ENCODE data around the gene NBPF3.

NBPF3 gene

GRCh38 chr1:21524220-21524619 lies 84.3 kb downstream of the NBPF3 start:
- no peak for ATAC-seq

GRCh38 chr1:21524686-21525339 lies 84.9 kb downstream of the NBPF3 start:
- TF ChIP-seq RARB (CRISPR knock-in tag; IDR thresholded peaks at IDR 0.05) (no peak), TSHZ2 (CRISPR knock-in tag; IDR thresholded peaks at IDR 0.05) (no peak), CREB5 (CRISPR knock-in tag; IDR thresholded peaks at IDR 0.05; ENCODE audit: low read depth) (no peak), TOX (CRISPR knock-in tag; IDR thresholded peaks at IDR 0.05; ENCODE audit: borderline replicate concordance) (no peak), TCF4 (CRISPR knock-in tag; IDR thresholded peaks at IDR 0.05; ENCODE audit: borderline replicate concordance) (no peak), ZFP30 (CRISPR knock-in tag; IDR thresholded peaks at IDR 0.05) (no peak)
- no peak for ATAC-seq

More at GRCh38 chr1:21524220-21524619, 84.3 kb downstream of the NBPF3 start:
- no peak for TF ChIP-seq ZNF8 (CRISPR knock-in tag; IDR thresholded peaks at IDR 0.05)
- no peak for TF ChIP-seq ZNF70 (CRISPR knock-in tag; IDR thresholded peaks at IDR 0.05)

- ATAC-seq: no peak
- TF ChIP-seq POU6F1 (CRISPR knock-in tag; IDR thresholded peaks at IDR 0.05; ENCODE audit: borderline replicate concordance, low read depth) (no peak), ZFP3 (CRISPR knock-in tag; IDR thresholded peaks at IDR 0.05) (no peak), TCF4 (CRISPR knock-in tag; IDR thresholded peaks at IDR 0.05; ENCODE audit: borderline replicate concordance) (no peak), CREB5 (CRISPR knock-in tag; IDR thresholded peaks at IDR 0.05; ENCODE audit: low read depth) (no peak), ZNF70 (CRISPR knock-in tag; IDR thresholded peaks at IDR 0.05) (no peak)
Measured at GRCh38 chr1:21525340-21525717, 85.4 kb downstream of the NBPF3 start.

- ATAC-seq: no peak
- TF ChIP-seq ARNTL (CRISPR knock-in tag; IDR thresholded peaks at IDR 0.05; ENCODE audit: borderline replicate concordance, low read depth): no peak
- TF ChIP-seq POU6F1 (CRISPR knock-in tag; IDR thresholded peaks at IDR 0.05; ENCODE audit: borderline replicate concordance, low read depth): no peak
- no peak for TF ChIP-seq PATZ1 (CRISPR knock-in tag; IDR thresholded peaks at IDR 0.05; ENCODE audit: borderline replicate concordance)
- no peak for TF ChIP-seq TSHZ2 (CRISPR knock-in tag; IDR thresholded peaks at IDR 0.05)
- TF ChIP-seq ZFP30 (CRISPR knock-in tag; IDR thresholded peaks at IDR 0.05): no peak
- TF ChIP-seq CSRNP3 (CRISPR knock-in tag; IDR thresholded peaks at IDR 0.05): no peak
- TF ChIP-seq ISL1 (CRISPR knock-in tag; IDR thresholded peaks at IDR 0.05): no peak
- no peak for TF ChIP-seq ZFP3 (CRISPR knock-in tag; IDR thresholded peaks at IDR 0.05)
- no peak for TF ChIP-seq TOX (CRISPR knock-in tag; IDR thresholded peaks at IDR 0.05; ENCODE audit: borderline replicate concordance)
- no peak for TF ChIP-seq ESRRG (CRISPR knock-in tag; IDR thresholded peaks at IDR 0.05)
- no peak for TF ChIP-seq CSDC2 (CRISPR knock-in tag; IDR thresholded peaks at IDR 0.05)
- TF ChIP-seq PPARA (CRISPR knock-in tag; IDR thresholded peaks at IDR 0.05; ENCODE audit: borderline replicate concordance): no peak
- TF ChIP-seq OSR1 (CRISPR knock-in tag; IDR thresholded peaks at IDR 0.05): no peak
Measured at GRCh38 chr1:21526441-21526840, 86.5 kb downstream of the NBPF3 start.
